ENCODE measurements around the gene ETNK1.

The ETNK1 gene

DNA sequence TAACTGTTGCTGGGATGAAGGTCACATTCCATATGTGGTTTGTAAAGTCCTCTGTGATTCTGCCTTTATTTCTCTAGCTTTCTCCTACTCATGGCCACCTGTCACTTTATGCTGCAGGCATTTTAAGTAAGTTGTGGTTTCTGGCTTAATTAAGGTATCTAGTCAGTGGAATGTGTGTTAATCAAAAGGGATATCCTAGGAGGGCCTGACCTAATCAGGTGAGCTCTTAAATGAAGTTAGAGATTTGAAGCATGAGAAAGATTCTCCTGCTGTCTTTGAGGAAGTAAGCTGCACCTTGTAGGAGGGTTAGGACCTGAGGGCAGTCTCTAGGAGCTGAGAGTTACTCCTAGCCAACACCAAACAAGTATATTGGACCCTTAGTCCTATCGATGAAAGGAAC lies 90.3 kb downstream of the ETNK1 start:
- Mint-ChIP-seq H3K36me3 (ENCODE audit: low read depth) (no peaks in the 10 kb centered on the region), H3K27ac (no peak overlapping the region), H3K4me3 (no peak overlapping the region), H3K9me3 (no peaks in the 10 kb centered on the region), H3K27me3 (ENCODE audit: low read depth) (peaks cover 8% of the 10 kb centered on the region), H3K4me1 (ENCODE audit: low read depth) (no peaks in the 10 kb centered on the region)
- DNase-seq (ENCODE audit: low spot score) = no peak

DNA sequence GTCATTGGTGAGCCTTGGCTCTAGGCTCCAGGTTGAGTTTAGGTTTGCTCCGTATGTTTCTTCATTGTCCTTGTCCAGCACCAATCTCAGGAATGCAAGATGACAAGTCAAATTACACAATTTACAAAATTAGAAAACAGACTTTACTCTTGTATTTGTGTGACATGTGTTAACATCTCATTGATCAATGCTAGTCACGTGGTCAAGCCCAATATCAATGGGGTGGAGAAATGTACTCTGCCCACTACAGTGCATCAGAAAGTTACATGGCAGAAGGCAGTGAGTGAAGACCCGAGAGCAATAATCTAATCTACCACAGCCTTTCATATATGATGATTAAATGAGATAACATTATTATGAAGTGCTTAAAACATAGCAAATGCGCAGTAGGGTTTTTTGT lies 94.8 kb downstream of the ETNK1 start:
- Mint-ChIP-seq H3K36me3 (ENCODE audit: low read depth) (no peaks in the 10 kb centered on the region), H3K27me3 (ENCODE audit: low read depth) (peaks cover 9% of the 10 kb centered on the region), H3K4me1 (ENCODE audit: low read depth) (no peaks in the 10 kb centered on the region), H3K4me3 (no peak overlapping the region), H3K9me3 (no peaks in the 10 kb centered on the region), H3K27ac (no peak overlapping the region)
- no peak for DNase-seq (ENCODE audit: low spot score)

DNA sequence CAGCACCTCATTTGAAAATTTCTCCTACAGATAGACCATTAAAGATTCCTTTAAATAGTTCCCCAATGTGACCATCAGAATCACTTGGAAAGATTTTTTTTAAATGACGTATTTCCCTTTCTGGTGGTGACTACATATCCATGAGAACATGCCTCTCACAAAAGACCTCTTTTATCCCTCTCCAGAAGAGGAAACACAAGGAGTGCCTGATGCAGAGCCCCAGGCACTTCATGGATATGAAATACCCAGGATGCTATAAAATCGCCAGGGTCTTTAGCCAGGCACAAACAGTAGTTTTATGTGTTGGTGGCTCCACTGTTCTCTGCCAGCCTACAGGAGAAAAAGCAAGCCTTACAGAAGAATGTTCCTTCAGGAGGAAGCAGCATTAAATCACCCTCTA lies 97.1 kb downstream of the ETNK1 start:
- Mint-ChIP-seq H3K9me3 (no peaks in the 10 kb centered on the region), H3K4me1 (ENCODE audit: low read depth) (peaks cover 2% of the 10 kb centered on the region), H3K4me3 (no peak overlapping the region), H3K27me3 (ENCODE audit: low read depth) (peaks cover 6% of the 10 kb centered on the region), H3K27ac (no peak overlapping the region), H3K36me3 (ENCODE audit: low read depth) (no peaks in the 10 kb centered on the region)
- DNase-seq (ENCODE audit: low spot score) = no peak

DNA sequence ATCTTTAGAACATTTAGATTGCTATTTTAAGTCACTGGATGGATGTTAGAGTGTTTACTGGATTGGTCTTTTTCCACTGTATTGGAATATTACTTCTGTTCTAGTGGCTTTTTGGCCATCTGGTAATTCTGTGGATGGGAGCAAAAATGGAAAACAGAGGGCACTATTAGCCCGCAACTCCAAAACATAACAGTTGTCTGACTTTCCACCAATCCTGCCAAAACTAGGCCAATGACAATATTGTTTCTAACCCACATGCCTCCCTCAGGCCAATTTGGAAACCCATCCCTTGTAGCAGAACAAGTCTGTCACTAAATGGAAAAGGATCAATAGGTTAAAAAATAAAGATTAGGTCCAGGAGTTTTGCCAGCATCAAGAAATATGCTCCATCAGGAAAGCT lies 97.8 kb downstream of the ETNK1 start:
- Mint-ChIP-seq H3K27ac (no peak overlapping the region), H3K4me3 (no peak overlapping the region), H3K4me1 (ENCODE audit: low read depth) (peaks cover 2% of the 10 kb centered on the region), H3K27me3 (ENCODE audit: low read depth) (peaks cover 8% of the 10 kb centered on the region), H3K36me3 (ENCODE audit: low read depth) (no peaks in the 10 kb centered on the region), H3K9me3 (no peaks in the 10 kb centered on the region)
- no peak for DNase-seq (ENCODE audit: low spot score)

DNA sequence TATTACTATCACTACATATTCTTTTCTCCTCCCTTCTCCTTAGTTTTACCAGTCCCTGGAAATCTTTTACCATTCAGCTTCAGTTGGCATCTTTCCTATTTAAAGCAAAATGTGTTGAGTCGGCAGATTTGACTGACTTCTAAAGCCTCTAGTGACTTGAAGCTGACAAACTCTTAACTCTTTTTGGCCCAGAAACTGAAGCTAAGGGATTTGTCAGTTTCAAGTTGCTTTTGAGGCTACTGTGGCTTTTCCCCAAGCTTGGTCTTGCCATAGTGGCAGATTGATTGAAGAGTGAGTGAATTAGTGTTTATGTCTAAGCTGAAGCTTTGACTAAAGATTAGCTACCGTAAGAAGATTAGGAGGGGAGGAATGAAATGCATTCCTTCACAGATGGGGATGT lies 104.0 kb downstream of the ETNK1 start:
- H3K27ac Mint-ChIP-seq = no peak overlapping the region
- H3K4me1 Mint-ChIP-seq (ENCODE audit: low read depth) = peaks cover 4% of the 10 kb centered on the region
- no peaks in the 10 kb centered on the region for H3K9me3 Mint-ChIP-seq
- H3K27me3 Mint-ChIP-seq (ENCODE audit: low read depth) = peaks cover 7% of the 10 kb centered on the region
- H3K4me3 Mint-ChIP-seq = no peak overlapping the region
- no peaks in the 10 kb centered on the region for H3K36me3 Mint-ChIP-seq (ENCODE audit: low read depth)
- no peak for DNase-seq (ENCODE audit: low spot score)

DNA sequence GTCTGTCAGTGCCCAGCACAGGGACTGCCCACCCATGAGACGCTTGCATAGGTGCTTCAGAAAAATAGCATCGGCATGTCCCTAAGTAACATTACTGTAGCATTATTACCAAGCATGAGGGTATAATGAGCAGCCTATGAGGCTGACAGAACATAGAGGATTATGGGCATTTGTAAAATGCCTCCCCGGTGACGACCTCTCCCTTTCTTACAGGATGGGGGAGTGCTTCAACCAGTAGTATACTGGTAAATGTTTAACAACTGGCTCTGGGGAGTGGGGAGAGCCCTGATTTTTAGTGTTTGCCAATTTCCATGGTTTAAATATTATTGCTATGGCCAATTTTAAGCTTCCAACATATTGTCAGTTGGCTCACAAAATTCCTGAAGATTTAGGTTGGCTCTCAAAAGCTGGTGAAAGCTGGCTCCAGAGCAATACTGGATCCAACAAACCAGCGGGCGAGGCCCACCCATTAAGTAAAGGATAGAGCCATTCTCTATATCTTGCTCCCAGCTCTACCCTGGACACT lies 104.5 kb downstream of the ETNK1 start:
- Mint-ChIP-seq H3K36me3 (ENCODE audit: low read depth) (no peaks in the 10 kb centered on the region), H3K27ac (no peak overlapping the region), H3K9me3 (no peaks in the 10 kb centered on the region), H3K4me3 (no peak overlapping the region), H3K4me1 (ENCODE audit: low read depth) (peaks cover 4% of the 10 kb centered on the region), H3K27me3 (ENCODE audit: low read depth) (peaks cover 2% of the 10 kb centered on the region)
- no peak for DNase-seq (ENCODE audit: low spot score)

DNA sequence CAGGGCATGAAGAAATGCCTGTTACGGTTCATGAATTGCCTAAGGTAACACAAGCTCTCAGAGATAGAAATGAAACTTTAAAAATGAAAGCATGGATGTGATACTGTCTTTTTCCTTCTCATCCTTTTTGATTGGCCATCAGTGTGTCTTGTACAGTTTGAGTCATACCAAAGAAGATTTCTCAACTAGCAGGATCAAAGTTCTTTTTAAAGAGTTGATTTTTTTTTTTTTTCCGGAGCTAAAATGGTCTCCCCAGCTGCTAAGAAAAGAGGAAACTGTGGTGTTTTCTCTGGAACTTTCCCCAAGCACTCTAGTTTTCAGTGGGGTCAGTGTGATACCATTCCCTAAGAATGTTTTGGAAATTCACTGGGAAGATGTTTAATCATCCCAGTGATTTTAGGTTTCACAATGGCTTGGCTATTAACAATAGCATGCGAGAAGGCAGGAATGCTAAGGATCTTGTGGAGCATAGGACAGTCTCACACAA lies 105.0 kb downstream of the ETNK1 start:
- Mint-ChIP-seq H3K4me1 (ENCODE audit: low read depth) (peaks cover 4% of the 10 kb centered on the region), H3K9me3 (no peaks in the 10 kb centered on the region), H3K4me3 (no peak overlapping the region), H3K27ac (no peak overlapping the region), H3K27me3 (ENCODE audit: low read depth) (peaks cover 2% of the 10 kb centered on the region), H3K36me3 (ENCODE audit: low read depth) (no peaks in the 10 kb centered on the region)
- DNase-seq (ENCODE audit: low spot score) = no peak

DNA sequence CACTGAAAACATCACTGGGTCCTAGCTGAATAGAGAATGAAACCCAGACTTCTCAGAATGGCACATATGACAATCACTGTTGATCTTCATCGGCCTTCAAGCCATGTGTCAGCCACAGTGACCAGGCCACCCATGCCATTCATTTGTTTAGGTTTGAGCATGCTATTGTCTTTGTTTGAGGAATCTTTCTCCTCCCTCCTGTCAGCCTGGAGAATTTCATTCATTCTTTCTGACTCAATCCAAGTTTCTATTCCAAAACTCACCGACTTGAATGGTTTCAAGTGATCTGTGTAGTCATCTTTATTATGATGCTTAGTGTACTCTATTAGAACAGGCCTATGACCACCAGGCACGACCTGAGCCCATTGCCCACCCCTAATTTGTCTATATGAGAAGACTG lies 106.3 kb downstream of the ETNK1 start:
- H3K27me3 Mint-ChIP-seq (ENCODE audit: low read depth) = peaks cover 2% of the 10 kb centered on the region
- H3K27ac Mint-ChIP-seq = no peak overlapping the region
- H3K36me3 Mint-ChIP-seq (ENCODE audit: low read depth) = no peaks in the 10 kb centered on the region
- H3K9me3 Mint-ChIP-seq = no peaks in the 10 kb centered on the region
- H3K4me1 Mint-ChIP-seq (ENCODE audit: low read depth) = peaks cover 2% of the 10 kb centered on the region
- no peak for DNase-seq (ENCODE audit: low spot score)
- no peak overlapping the region for H3K4me3 Mint-ChIP-seq

DNA sequence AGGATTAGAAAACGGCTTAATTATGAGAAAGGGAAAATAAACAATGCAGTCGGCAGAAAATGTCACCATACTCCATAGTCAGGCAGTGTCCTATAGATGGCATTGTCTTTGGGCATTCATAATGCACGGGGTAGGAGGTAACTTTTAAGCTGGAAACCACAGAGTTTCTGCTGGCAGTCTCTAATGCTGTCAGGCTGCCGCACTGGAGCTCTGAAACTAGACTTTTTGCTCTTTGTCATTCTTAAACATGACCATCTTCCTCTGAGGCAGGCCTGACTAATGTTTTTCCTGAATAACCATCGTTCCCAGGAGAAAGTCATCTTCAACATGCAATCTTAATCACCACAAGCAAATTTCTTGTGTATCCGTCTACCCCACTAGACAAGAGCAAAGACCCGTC lies 108.8 kb downstream of the ETNK1 start:
- no peak overlapping the region for H3K4me3 Mint-ChIP-seq
- DNase-seq (ENCODE audit: low spot score) = no peak
- H3K9me3 Mint-ChIP-seq = no peaks in the 10 kb centered on the region
- H3K36me3 Mint-ChIP-seq (ENCODE audit: low read depth) = no peaks in the 10 kb centered on the region
- H3K27me3 Mint-ChIP-seq (ENCODE audit: low read depth) = peaks cover under 1% of the 10 kb centered on the region
- no peak overlapping the region for H3K27ac Mint-ChIP-seq
- peaks cover 2% of the 10 kb centered on the region for H3K4me1 Mint-ChIP-seq (ENCODE audit: low read depth)

DNA sequence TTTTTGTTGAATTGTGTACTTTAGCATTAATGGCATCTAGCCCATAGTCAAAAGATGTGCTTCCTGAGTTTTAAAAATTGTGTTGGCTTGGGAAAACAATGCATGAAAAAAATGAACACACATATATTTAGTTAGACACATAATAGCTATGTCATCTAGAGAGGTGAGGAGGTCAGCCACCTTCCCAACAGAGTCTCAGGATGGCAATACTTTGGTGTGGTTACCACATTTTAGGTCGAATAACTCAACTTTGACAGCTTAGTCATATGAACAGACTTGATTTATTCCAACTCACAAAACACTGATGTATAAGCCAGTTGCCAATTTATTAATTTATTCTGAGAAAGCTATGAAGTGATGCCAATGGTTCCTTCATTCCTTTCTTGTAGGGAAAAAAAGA lies 114.0 kb downstream of the ETNK1 start:
- peaks cover 2% of the 10 kb centered on the region for H3K27me3 Mint-ChIP-seq (ENCODE audit: low read depth)
- H3K4me1 Mint-ChIP-seq (ENCODE audit: low read depth) = no peaks in the 10 kb centered on the region
- no peak for DNase-seq (ENCODE audit: low spot score)
- H3K9me3 Mint-ChIP-seq = no peaks in the 10 kb centered on the region
- H3K4me3 Mint-ChIP-seq = no peak overlapping the region
- no peak overlapping the region for H3K27ac Mint-ChIP-seq
- H3K36me3 Mint-ChIP-seq (ENCODE audit: low read depth) = no peaks in the 10 kb centered on the region
